ENCODE results near the gene ANKRD62. TPM values are rescaled to one million over a fixed set of nuclear protein-coding genes. Genes with fewer than 3 reads are reported as not detected.

Gene ANKRD62
- total and polyA plus RNA-seq, 4 donors = under 0.01 TPM; not detected in 3

DNA sequence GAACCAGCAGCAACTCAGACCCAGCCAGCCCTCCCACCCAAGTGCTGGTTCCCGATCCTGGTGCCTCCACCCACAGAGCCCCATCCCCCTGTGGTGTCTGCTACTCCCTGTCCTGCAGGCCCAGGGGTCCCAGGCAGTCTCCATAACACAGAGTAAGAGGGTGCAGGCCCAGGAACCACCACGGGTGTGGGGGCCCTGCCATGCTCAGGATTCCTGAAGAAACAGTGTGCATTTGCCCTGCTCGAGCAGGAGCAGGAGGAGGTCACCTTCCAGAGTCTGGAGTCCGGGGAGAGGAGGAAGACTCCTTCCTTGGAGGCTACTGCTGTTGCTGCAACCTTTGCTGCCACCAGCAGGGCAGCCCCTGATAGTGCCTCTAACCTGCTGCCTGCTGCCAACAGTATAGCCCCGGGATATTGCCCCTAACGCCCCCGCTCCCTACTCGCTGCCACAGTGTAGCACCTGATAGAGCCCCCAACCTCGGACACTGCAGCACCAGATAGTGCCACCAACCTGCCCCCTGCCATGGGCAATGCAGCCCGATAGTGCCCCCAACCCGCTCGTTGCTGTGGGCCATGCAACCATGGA is 46.8 kb upstream of the ANKRD62 start:
- no peak overlapping the region for H3K9ac ChIP-seq (ENCODE audit: low read depth in 1 of 2, low read length in 2 of 2)
- no peak overlapping the region for H3K4me3 ChIP-seq (ENCODE audit: low read depth in 1 of 3, low read length in 3 of 3)
- H3K27ac ChIP-seq (ENCODE audit: low read depth in 1 of 2, low read length in 2 of 2) = no peak overlapping the region
- no peaks in the 10 kb centered on the region for H3K4me1 ChIP-seq (ENCODE audit: control insufficient read depth in 4 of 4, insufficient read depth in 4 of 4, low read length in 3 of 4)
- WGBS = 88% methylated on average over 12 of the region's 12 CpGs
- TF ChIP-seq JUND (IDR thresholded peaks at IDR 0.05) (no peak), FOXA1 (IDR thresholded peaks at IDR 0.05) (no peak), SP1 (IDR thresholded peaks at IDR 0.05) (no peak), EGR1 (IDR thresholded peaks at IDR 0.05; ENCODE audit: low read depth in 2 of 2) (no peak), NR2F2 (IDR thresholded peaks at IDR 0.05) (no peak), FOXA2 (IDR thresholded peaks at IDR 0.05) (no peak), HNF4A (conservative IDR thresholded peaks at IDR 0.05) (no peak), RXRA (IDR thresholded peaks at IDR 0.05) (no peak), TAF1 (conservative IDR thresholded peaks at IDR 0.05) (no peak), YY1 (IDR thresholded peaks at IDR 0.05) (no peak)
- TF ChIP-seq, protein P1, sequence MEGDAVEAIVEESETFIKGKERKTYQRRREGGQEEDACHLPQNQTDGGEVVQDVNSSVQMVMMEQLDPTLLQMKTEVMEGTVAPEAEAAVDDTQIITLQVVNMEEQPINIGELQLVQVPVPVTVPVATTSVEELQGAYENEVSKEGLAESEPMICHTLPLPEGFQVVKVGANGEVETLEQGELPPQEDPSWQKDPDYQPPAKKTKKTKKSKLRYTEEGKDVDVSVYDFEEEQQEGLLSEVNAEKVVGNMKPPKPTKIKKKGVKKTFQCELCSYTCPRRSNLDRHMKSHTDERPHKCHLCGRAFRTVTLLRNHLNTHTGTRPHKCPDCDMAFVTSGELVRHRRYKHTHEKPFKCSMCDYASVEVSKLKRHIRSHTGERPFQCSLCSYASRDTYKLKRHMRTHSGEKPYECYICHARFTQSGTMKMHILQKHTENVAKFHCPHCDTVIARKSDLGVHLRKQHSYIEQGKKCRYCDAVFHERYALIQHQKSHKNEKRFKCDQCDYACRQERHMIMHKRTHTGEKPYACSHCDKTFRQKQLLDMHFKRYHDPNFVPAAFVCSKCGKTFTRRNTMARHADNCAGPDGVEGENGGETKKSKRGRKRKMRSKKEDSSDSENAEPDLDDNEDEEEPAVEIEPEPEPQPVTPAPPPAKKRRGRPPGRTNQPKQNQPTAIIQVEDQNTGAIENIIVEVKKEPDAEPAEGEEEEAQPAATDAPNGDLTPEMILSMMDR (IDR thresholded peaks at IDR 0.05; ENCODE audit: low read depth, low read length, missing input control) = no peak
- TF ChIP-seq, protein P2, sequence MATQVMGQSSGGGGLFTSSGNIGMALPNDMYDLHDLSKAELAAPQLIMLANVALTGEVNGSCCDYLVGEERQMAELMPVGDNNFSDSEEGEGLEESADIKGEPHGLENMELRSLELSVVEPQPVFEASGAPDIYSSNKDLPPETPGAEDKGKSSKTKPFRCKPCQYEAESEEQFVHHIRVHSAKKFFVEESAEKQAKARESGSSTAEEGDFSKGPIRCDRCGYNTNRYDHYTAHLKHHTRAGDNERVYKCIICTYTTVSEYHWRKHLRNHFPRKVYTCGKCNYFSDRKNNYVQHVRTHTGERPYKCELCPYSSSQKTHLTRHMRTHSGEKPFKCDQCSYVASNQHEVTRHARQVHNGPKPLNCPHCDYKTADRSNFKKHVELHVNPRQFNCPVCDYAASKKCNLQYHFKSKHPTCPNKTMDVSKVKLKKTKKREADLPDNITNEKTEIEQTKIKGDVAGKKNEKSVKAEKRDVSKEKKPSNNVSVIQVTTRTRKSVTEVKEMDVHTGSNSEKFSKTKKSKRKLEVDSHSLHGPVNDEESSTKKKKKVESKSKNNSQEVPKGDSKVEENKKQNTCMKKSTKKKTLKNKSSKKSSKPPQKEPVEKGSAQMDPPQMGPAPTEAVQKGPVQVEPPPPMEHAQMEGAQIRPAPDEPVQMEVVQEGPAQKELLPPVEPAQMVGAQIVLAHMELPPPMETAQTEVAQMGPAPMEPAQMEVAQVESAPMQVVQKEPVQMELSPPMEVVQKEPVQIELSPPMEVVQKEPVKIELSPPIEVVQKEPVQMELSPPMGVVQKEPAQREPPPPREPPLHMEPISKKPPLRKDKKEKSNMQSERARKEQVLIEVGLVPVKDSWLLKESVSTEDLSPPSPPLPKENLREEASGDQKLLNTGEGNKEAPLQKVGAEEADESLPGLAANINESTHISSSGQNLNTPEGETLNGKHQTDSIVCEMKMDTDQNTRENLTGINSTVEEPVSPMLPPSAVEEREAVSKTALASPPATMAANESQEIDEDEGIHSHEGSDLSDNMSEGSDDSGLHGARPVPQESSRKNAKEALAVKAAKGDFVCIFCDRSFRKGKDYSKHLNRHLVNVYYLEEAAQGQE (IDR thresholded peaks at IDR 0.05) = no peak
- TF ChIP-seq, protein P3, sequence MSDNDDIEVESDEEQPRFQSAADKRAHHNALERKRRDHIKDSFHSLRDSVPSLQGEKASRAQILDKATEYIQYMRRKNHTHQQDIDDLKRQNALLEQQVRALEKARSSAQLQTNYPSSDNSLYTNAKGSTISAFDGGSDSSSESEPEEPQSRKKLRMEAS (IDR thresholded peaks at IDR 0.05) = no peak
- TF ChIP-seq, protein P4, sequence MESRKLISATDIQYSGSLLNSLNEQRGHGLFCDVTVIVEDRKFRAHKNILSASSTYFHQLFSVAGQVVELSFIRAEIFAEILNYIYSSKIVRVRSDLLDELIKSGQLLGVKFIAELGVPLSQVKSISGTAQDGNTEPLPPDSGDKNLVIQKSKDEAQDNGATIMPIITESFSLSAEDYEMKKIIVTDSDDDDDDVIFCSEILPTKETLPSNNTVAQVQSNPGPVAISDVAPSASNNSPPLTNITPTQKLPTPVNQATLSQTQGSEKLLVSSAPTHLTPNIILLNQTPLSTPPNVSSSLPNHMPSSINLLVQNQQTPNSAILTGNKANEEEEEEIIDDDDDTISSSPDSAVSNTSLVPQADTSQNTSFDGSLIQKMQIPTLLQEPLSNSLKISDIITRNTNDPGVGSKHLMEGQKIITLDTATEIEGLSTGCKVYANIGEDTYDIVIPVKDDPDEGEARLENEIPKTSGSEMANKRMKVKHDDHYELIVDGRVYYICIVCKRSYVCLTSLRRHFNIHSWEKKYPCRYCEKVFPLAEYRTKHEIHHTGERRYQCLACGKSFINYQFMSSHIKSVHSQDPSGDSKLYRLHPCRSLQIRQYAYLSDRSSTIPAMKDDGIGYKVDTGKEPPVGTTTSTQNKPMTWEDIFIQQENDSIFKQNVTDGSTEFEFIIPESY (IDR thresholded peaks at IDR 0.05) = no peak
- H3K27me3 ChIP-seq (ENCODE audit: control insufficient read depth in 4 of 4, insufficient read depth in 4 of 4, low read length in 3 of 4) = no peaks in the 10 kb centered on the region
- H3K36me3 ChIP-seq (ENCODE audit: control insufficient read depth in 4 of 4, insufficient read depth in 3 of 4, low read depth in 1 of 4, low read length in 3 of 4) = no peaks in the 10 kb centered on the region
- H3K9me3 ChIP-seq (ENCODE audit: control insufficient read depth in 4 of 4, low read length in 3 of 4) = no peaks in the 10 kb centered on the region
- no peak for DNase-seq (ENCODE audit: low spot score)

DNA sequence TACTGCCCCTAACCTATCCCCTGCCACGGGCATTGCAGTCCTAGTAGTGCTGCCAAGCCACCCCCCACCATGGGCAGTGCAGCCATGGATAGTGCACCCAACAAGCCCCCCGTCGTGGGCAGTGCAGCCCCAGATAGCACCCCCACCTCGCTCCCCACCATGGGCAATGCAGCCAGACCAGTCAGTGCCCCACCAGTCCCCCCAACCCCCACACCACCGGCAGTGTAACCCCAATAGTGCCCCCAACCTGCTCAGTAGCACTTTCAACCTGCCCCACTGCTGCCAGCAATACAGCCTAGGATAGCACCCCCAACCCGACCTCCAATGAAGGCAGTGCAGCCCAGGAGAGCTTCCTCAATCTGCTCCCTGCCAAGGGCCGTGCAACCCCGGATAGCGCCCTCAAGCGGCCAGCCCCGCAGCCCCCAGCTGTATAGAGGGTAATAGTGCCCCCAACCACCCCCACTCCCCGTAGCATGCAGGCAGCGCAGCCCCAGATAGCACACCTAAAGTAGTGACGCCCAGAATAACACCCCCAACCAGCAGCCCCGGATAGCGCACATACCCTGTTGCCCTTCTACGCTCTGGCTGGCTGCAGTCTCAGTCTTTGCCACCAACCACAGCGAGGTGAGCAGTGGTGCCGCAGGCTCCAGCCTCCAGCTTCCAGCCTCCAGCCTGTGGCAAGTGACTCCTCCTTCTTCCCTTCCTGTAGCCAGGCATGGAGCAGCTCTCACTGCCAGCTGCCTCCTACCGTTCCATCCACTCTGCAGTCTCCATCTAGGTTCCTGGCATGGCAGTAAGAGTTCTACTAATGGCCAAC is 45.4 kb upstream of the ANKRD62 start:
- Histone ChIP-seq H3K36me3 (ENCODE audit: control insufficient read depth in 4 of 4, insufficient read depth in 3 of 4, low read depth in 1 of 4, low read length in 3 of 4) (no peaks in the 10 kb centered on the region), H3K4me3 (ENCODE audit: low read depth in 1 of 3, low read length in 3 of 3) (no peak overlapping the region), H3K9ac (ENCODE audit: low read depth in 1 of 2, low read length in 2 of 2) (no peak overlapping the region), H3K27ac (ENCODE audit: low read depth in 1 of 2, low read length in 2 of 2) (no peak overlapping the region), H3K4me1 (ENCODE audit: control insufficient read depth in 4 of 4, insufficient read depth in 4 of 4, low read length in 3 of 4) (no peaks in the 10 kb centered on the region), H3K9me3 (ENCODE audit: control insufficient read depth in 4 of 4, low read length in 3 of 4) (no peaks in the 10 kb centered on the region), H3K27me3 (ENCODE audit: control insufficient read depth in 4 of 4, insufficient read depth in 4 of 4, low read length in 3 of 4) (no peaks in the 10 kb centered on the region)
- 92% methylated on average over 20 of the region's 20 CpGs for WGBS
- no peak for DNase-seq (ENCODE audit: low spot score)
- TF ChIP-seq SP1 (IDR thresholded peaks at IDR 0.05) (no peak), GABPA (IDR thresholded peaks at IDR 0.05 in 1 of 2, conservative IDR thresholded peaks at IDR 0.05 in 1 of 2) (no peak), JUND (IDR thresholded peaks at IDR 0.05) (no peak), HNF4G (IDR thresholded peaks at IDR 0.05) (no peak), YY1 (IDR thresholded peaks at IDR 0.05) (no peak), HNF4A (conservative IDR thresholded peaks at IDR 0.05) (no peak), EGR1 (IDR thresholded peaks at IDR 0.05; ENCODE audit: low read depth in 2 of 2) (no peak), RAD21 (IDR thresholded peaks at IDR 0.05) (no peak), NR2F2 (IDR thresholded peaks at IDR 0.05) (no peak), TAF1 (conservative IDR thresholded peaks at IDR 0.05) (no peak)
- TF ChIP-seq, protein P4 (IDR thresholded peaks at IDR 0.05) = no peak
- TF ChIP-seq, protein P3 (IDR thresholded peaks at IDR 0.05) = no peak
